Measurements from ENCODE around the gene ENPP1.
"Not testable (repeated sequence)": the region's sequence is repeated elsewhere in the genome, so short reads cannot be mapped to it uniquely, and the experiment has no call there.

The ENPP1 gene

GRCh38 chr6:131883016-131883415, 75.2 kb downstream of the ENPP1 start:
- DNase-seq, result no peak

- DNase-seq, result no peak
Observed at GRCh38 chr6:131885237-131885636, 77.4 kb downstream of the ENPP1 start.

GRCh38 chr6:131886517-131886916, 78.7 kb downstream of the ENPP1 start:
- DNase-seq, result no peak

GRCh38 chr6:131890091-131890490, 82.3 kb downstream of the ENPP1 start:
- no peak for DNase-seq

DNA sequence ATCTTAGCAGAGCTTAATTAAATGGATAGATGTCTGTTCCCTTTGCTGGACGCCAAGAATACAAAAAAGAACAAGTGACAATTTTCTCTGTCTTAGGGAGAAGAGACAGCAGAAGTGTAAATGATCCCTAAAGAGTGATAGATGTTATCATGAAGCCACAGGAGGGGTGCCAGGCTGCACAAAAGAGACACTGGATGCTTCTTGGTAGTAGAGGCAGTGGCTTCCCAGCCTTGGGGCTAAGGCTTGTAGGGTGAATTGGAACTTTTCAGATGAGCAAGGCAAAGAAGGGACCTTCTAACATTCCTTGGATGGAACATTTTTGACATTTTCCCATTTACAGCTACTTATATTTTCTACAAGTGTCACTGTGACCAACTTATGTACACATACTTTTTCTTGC, 85.4 kb downstream of the ENPP1 start:
- DNase-seq, result no peak

- DNase-seq, result no peak
Observed at GRCh38 chr6:131894493-131895424, 86.9 kb downstream of the ENPP1 start.

- DNase-seq, result no peak
Observed at GRCh38 chr6:131897050-131897435, 89.2 kb downstream of the ENPP1 start.

DNA sequence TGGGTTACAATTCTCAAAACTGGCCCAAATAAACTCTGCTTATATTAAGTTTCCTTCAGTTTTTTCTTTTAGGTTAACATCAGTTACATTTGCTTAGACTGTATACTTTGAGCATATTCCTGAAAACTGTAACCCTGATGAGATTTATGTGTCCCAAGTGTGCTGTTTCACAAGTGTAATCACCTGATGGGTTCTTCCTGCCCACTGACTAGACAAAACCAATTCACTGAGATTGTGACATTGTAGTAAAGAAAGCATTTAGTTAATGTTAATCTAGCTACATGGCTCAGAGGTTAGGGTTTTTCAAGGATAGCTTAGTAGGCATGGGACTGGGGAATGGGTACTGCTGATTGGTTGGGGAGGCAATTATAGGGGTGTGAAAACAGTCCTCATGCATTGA, 89.8 kb downstream of the ENPP1 start:
- DNase-seq, result no peak

DNA sequence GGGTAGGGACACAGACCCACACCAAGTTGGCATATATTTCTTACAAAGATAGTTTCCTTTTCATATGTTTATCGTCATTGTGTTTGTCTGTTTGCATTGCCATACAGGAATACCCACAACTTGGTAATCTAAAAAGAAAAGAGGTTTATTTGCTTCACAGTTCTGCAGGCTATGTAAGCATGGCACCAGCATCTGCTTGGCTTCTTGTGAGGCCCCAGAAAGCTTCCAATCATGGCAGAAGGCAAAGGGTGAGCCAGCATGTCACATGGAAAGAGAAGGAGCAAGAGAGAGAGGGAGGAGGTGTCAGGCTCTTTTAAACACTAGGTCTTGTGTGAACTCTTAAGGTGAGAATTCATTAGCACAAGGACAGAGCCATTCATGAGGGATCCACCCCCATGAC, 90.9 kb downstream of the ENPP1 start:
- no peak for DNase-seq

DNA sequence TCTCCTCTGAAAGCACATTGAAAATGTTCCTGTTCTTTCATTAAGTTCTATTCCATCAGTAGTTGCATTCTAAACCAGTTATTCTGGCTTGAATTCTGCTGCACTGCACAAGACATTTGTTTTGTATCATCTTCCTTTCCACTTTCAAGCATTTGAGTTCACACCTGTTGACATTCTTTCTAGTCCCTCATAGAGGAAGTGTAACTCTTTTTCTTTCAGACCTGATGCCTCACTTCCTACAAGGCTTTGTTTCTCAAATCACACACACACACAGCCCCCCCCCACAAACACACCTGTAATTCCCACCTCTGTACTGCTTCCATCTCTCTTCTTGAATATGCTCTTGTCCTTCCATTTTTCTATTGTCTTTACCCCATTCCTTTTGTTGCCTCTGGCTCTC, 92.4 kb downstream of the ENPP1 start:
- no peak for DNase-seq

DNA sequence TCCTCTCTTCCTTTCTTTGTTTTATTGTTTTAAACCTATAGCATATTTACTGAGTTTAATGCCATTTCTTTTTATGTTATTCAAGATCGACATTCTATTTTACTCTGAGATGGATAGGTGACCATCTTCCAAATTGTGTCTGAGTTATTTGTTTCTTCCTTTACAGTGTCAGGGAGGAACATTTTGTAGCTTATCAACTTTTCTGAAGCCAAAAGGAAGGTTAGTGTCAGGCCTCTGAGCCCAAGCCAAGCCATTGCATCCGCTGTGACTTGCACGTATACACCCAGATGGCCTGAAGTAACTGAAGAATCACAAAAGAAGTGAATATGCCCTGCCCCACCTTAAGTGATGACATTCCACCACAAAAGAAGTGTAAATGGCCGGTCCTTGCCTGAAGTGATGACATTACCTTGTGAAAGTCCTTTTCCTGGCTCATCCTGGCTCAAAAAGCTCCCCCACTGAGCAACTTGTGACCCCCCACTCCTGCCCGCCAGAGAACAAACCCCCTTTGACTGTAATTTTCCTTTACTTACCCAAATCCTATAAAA, 93.6 kb downstream of the ENPP1 start:
- DNase-seq, result not testable (repeated sequence)

DNA sequence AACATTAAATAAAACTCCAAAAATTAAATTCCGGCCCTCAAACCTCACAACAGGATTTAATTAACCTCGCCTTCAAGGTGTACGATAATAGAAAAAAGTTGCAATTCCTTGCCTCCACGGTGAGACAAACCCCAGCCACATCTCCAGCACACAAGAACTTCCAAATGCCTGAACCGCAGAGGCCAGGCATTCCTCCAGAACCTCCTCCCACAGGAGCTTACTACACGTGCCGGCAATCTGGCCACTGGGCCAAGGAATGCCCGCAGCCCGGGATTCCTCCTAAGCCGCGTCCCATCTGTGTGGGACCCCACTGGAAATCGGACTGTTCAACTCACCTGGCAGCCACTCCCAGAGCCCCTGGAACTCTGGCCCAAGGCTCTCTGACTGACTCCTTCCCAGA, 95.9 kb downstream of the ENPP1 start:
- not testable (repeated sequence) for DNase-seq

- not testable (repeated sequence) for DNase-seq
Observed at GRCh38 chr6:131908787-131909186, 101.0 kb downstream of the ENPP1 start.

- peak; percentile 79 to 80 for DNase-seq
Observed at GRCh38 chr6:131909408-131910218, 101.8 kb downstream of the ENPP1 start.

GRCh38 chr6:131910219-131910589, 102.4 kb downstream of the ENPP1 start:
- no peak for DNase-seq

DNA sequence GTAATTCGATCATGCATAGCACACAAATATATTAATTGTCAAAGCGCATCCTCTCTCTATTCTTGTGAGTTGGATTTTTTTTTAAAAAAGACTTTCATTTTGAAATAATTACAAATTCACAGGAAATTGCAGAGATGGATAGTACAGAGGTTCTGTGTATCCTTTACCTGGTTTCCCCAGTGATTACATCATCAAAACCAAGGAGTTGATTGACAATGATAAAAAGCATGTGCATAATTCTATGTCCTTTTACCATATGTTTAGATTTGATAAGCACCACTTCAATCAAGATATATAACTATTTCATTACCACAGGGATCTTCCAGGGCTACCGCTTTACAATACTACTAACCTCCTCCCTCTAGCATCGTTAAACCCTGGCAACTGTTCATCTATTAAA, 103.1 kb downstream of the ENPP1 start:
- no peak for DNase-seq

DNA sequence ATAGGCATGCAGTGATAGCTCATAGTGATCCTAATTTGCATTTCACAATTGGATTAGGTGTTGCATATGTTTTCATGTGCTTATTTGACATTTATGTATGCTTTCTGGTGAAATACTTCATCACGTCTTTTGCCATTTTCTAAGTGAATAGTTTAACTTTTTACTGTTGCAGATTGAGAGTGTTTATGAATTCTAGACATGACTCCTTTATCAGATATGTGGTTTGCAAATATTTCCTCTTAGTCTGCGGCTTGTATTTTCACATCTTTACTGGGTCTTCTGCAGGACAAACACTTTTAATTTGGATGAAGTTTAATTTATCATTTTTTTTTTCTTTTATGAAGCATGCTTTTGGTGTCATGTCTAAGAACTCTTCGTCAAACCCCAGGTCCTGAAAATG, 104.1 kb downstream of the ENPP1 start:
- DNase-seq, result no peak

- no peak for DNase-seq
Observed at GRCh38 chr6:131914234-131914633, 106.4 kb downstream of the ENPP1 start.

- peak; percentile 59 to 60 for DNase-seq
Observed at GRCh38 chr6:131914967-131915751, 107.3 kb downstream of the ENPP1 start.

DNA sequence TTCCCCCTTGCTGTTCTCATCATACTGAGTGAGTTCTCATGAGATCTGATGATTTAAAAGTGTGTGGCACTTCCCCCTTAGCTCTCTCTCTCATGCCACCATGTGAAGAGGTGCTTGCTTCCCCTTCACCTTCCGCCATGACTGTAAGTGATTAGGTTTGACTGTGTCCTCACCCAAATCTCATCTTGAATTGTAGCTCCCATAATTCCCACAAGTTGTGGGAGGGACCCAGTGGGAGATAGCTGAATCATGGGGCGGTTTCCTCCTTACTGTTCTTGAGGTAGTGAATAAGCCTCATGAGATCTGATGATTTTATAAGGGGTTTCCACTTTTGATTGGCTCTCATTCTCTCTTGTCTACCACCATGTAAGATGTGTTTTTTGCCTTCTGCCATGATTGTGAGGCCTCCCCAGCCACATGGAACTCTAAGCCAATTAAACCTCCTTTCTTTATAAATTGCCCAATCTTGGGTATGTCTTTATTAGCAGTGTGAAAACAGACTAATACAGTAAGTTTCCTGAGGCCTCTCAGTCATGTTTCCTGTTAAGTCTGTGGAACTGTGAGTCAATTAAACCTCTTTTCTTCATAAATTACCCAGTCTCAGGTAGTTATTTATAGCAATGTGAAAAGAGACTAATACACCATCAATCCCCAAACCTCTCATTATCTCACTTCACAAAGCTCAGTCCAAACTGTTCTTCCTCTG, 108.4 kb downstream of the ENPP1 start:
- not testable (repeated sequence) for DNase-seq

- DNase-seq, result no peak
Observed at GRCh38 chr6:131916847-131917246, 109.0 kb downstream of the ENPP1 start.

GRCh38 chr6:131917318-131917717, 109.5 kb downstream of the ENPP1 start:
- DNase-seq, result no peak
